HG03565 (cell line): ENCODE measurements around the gene EXOC3L1.

Experiments
- ATAC-seq: cut with Tn5 transposase; IDR thresholded peaks from one replicate; pipeline ENCODE4 v1.9.1; 2021; ENCODE audit warnings: mild to moderate bottlenecking, moderate library complexity; ENCODE audit not compliant: unreplicated experiment

Gene EXOC3L1

GRCh38 chr16:67183627-67184452, 6.1 kb downstream of the EXOC3L1 start, which contains the start of gene MATCAP1:
MATCAP1 (minus strand) TSS chr16:67183963; CDS start chr16:67180610, 3,353 bp downstream.
- peak; percentile 76 for ATAC-seq

- no peak for ATAC-seq
These were observed 6.7 kb downstream of the EXOC3L1 start for GRCh38 chr16:67183284-67183626.

DNA sequence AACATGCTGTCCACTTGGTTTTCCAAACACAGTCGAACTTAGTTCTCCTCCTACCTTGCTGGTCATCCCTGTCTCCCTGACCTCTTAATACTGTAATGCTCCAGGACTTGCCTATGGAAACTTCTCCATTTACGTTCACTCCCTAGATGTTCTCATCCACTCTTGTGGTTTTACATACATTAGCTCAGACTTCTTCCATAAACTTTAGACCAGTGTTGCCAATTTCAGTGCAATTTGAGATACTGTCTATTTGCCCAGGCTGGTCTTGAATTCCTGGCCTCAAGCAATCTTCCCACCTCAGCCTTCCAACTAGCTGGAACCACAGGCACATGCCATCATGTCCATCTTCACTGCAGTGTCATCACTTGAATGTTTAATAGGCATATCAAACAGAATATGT, 7.6 kb downstream of the EXOC3L1 start:
- ATAC-seq = no peak

GRCh38 chr16:67181346-67181745, 8.6 kb downstream of the EXOC3L1 start:
- no peak for ATAC-seq

DNA sequence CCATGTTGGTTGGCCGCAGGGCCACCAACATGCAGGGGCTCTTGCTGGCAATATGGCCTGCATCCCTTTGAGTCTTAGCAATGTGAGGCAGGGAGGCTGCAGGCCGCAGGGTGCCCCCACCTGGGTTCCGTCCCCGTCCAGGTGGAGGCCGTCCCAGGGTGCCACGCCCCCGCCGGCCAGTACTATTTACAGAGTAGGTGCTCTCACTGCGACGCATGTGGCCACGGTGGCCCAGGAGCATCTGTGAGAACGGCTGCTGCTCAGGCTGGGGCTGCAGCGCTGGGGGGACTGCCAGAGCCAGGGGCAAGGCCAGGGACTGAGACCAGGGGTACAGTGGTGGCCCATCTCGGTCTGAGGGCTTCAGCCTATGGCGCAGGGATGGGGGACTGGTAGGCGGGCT, 9.8 kb downstream of the EXOC3L1 start:
- no peak for ATAC-seq

DNA sequence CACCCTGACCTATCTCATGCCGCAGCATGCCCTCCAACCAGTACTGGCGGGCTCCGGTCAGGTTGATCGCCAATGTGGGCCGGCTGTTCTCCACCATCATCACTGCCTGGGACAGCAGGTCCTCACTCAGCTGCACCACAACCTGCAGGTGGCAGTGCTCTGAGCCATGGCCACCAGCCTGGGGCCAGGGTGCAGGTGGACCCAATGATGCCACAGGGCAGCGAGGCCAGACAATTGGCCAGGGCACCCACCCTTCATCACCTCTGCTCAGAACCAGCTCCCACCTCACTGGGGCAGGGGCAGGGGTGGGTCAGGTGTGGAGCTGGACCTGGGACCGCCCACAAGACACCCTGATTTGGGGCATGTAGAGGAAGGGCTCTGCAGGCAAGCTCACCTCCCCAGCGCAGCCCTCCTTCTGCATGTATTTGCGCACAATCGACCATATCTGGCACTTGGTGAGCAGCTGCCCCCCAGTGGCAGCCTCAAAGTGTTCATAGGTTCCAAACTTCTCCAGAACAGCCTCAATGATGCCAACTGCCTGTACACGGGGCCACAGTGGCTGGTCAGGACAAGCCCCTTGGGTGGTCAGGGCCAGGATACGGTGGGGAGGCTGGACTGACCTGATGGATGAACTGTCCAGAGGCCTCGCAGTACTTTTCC, 10.4 kb downstream of the EXOC3L1 start:
- ATAC-seq = no peak

- ATAC-seq = no peak
These were observed 11.9 kb downstream of the EXOC3L1 start for GRCh38 chr16:67177743-67178699.

- ATAC-seq = no peak
These were observed 13.3 kb downstream of the EXOC3L1 start for GRCh38 chr16:67176662-67177061.

DNA sequence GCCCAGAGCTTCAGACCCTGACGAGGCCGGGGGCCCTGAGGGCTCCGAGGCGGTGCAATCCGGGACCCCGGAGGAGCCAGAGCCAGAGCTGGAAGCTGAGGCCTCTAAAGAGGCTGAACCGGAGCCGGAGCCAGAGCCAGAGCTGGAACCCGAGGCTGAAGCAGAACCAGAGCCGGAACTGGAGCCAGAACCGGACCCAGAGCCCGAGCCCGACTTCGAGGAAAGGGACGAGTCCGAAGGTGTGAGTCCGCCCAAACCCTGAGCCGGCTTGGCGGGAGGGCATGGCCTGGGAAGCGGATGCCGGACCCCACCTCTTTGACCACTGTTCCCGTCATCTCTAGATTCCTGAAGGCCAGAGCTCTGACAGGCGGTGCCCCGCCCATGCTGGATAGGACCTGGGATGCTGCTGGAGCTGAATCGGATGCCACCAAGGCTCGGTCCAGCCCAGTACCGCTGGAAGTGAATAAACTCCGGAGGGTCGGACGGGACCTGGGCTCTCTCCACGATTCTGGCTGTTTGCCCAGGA, 15.2 kb downstream of the EXOC3L1 start:
- no peak for ATAC-seq

GRCh38 chr16:67173808-67174705, 15.9 kb downstream of the EXOC3L1 start:
- ATAC-seq = no peak

DNA sequence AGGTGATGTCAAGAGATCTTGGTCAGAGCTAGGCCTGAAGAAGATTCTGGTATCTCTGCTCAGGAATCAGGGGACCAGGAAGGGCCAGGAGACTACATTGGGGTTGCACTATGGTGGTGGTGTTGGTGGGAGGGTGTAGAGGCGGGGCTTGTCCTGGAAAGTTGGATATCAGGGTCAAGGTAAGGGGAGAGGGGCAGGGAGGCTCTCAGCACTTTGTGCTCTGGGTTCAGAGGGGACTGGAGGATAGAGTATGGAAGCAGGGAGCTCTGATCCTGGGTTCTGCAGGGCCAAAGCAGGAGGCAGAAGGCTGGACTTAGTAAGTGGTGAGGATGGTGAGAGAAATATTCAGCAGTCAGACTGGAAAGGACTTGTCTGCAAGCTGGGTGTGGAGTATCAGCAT, 16.6 kb downstream of the EXOC3L1 start:
- ATAC-seq = no peak

- ATAC-seq = no peak
These were observed 18.8 kb downstream of the EXOC3L1 start for GRCh38 chr16:67170949-67171649.

GRCh38 chr16:67170168-67170948, 19.6 kb downstream of the EXOC3L1 start, which contains the start of gene NOL3:
NOL3 (plus strand) TSS chr16:67170538.
- ATAC-seq = no peak

GRCh38 chr16:67169642-67170167, 20.2 kb downstream of the EXOC3L1 start:
- no peak for ATAC-seq

DNA sequence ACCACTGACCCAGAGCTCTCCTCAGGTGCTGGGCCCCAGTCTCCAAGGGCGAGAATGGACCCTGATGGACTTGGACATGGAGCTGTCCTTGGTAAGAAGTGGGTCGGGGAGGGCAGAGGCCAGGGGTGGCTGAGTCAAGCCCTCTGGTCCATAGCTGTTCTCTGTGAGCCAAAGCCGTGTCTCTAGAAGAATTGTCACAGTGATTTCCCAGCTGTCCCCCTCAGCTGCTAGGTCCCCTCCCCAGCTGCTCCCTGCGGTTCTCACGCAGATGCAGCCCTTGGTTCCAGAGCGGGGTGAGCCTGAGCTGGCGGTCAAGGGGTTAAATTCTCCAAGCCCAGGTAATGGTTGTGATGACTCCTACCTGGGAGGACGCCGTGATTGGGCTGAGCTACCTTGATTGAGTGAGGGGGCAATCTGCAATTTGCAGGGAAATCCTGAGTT, 20.9 kb downstream of the EXOC3L1 start:
- no peak for ATAC-seq

DNA sequence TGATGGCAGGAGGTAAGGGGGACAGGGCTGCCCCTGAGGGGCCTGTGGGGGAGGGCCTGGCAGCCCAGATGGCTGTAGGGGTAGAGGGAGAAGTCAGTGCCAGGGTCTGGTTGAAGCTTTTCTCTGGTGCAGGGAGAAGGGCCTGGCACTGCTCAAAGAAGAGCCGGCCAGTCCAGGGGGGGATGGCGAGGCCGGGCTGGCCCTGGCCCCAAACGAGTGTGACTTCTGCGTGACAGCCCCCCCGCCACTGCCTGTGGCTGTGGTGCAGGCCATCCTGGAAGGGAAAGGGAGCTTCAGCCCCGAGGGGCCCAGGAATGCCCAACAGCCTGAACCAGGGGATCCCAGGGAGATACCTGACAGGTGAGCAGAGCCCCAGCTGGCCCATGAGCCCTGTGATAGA, 22.3 kb downstream of the EXOC3L1 start:
- ATAC-seq = no peak

DNA sequence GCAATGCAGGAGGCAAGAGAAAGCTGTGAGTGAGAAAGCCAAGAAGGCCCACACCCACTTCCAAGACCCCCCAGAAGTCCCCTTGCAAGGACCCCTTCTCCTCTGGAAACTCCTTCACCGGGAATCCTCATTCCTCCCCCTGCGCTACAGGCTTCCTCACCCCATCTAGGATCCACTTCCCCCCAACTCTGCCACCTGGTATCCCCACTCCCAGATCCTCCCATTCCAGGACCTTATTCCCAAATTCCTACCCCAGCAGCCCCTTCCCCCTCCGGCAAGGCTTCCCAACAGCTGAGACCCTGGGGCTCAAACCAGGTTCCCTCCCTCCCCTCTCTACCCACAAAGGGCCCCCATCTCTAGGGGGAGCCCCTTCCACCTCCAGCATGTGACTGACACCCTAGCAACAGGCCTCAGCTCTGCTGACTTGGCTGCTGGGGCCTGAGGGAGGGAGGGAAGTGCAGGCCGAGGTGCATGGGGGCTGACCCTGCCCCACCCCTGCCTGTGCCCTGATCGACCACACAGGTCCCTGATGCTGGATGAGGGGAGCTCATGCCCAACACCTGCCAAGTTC, 23.3 kb downstream of the EXOC3L1 start:
- ATAC-seq = no peak

- ATAC-seq = no peak
These were observed 23.8 kb downstream of the EXOC3L1 start for GRCh38 chr16:67166110-67166547.
